Motor neuron (in vitro differentiated cells): ENCODE data around the gene SLCO6A1. TPM values are rescaled to one million over a fixed set of nuclear protein-coding genes. Genes with fewer than 3 reads are reported as not detected.
A peak's percentile ranks its signal among the peaks of the same experiment; 100 is the strongest.
"Not testable (repeated sequence)": the region's sequence is repeated elsewhere in the genome, so short reads cannot be mapped to it uniquely, and the experiment has no call there.

Experiments
- ATAC-seq, 8 experiments: fragments of 200-7000 bp; cut with Tn5 transposase; replicated peaks in 6 of 8; 2 replicates each; pipeline ENCODE4 v1.8.0; 2021; ENCODE audit warnings: mild to moderate bottlenecking in 8 of 8, moderate library complexity in 8 of 8
- H3K27ac ChIP-seq, 2 donors: fragments of 250-450 bp; sonication (Bioruptor Pico); 2 replicates each; pipeline ENCODE4 v1.9.0; 2021; ENCODE audit warnings: antibody characterized with exemption in 2 of 2, mild to moderate bottlenecking in 2 of 2, moderate library complexity in 1 of 2
- H3K4me1 ChIP-seq, 2 donors: fragments of 250-450 bp; sonication (Bioruptor Pico); replicated peaks in 1 of 2; 2 replicates each; pipeline ENCODE4 v1.6.1; 2021; ENCODE audit warnings: antibody characterized with exemption in 2 of 2, mild to moderate bottlenecking in 2 of 2, moderate library complexity in 1 of 2
- H3K4me3 ChIP-seq, 5 donors: fragments of 250-450 bp; sonication (Bioruptor Pico); 2 replicates each; pipeline ENCODE4 v1.9.0; 2021; ENCODE audit warnings: antibody characterized with exemption in 5 of 5, mild to moderate bottlenecking in 5 of 5, moderate library complexity in 4 of 5
- WGBS, 10 experiments: fragments of 450-650 bp; shearing (Covaris generic); methylation state at CpG; one replicate each; pipeline ENCODE4 v1.0.0; 2022; 5-methylcytosine and 5-hydroxymethylcytosine counted together
- in situ Hi-C, 9 experiments: fragments of 400-800 bp; cut with MboI; loops; one replicate each; pipeline ENCODE4 v1.15.0; 2021; ENCODE audit warnings: low sequenced_read_pairs in 9 of 9, low pct_unique_long_range_greater_than_20kb in 2 of 9; ENCODE audit not compliant: unreplicated experiment in 9 of 9
- total RNA-seq, 8 experiments: library from RNA; unstranded; fragments of 300-600 nt; gene quantifications; 2 replicates each; pipeline versions ENCODE4 v1.2.3 to v1.2.4, GENCODE V29; 2022

Gene SLCO6A1
- total RNA-seq, 8 experiments from 2014 or later: 0.49 to 1.4 (median 1.0) TPM; not detected in 3

DNA sequence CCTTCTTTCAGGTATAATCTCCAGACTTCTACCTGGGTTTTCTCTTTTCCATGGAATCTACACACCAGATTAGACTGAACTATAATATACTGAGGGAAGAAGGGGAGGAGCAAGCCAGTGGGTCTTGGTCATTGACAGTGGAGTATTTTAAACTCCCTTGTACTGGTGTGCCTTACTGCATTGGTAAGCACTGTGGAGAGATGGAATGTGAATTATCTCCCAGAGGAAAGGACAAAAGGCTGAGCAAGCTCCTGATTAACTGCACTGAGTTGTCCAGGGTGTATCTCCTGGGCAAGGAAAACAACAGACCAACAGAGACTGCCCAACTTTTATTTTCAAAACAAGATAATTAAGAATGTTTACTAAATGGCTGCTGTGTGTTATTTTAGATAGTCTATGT lies 29.8 kb upstream of the SLCO6A1 start:
- Histone ChIP-seq H3K27ac (no peak overlapping the region), H3K4me3 (no peak overlapping the region), H3K4me1 (no peaks in the 10 kb centered on the region)
- peak in 1 of 8 experiments; percentile 44 for ATAC-seq
- in situ Hi-C loops: no loop called here

DNA sequence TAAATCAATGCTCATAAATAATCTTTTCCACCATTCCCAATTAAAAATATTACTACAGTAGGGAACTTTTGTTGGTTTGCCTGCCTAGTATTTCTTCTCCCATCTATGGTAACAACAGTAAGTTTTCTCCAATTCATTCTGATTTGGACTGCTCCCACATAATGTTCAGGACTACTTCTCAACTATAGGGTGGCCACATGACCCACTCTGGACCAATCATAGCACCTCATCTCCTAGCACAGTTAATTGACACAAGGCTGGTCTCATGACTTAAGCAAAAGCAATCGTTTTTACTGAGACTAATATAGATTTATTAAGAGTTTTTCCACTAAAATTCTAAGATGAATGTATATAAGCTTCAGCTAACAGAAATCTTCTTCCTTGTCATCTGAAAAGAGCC lies 28.7 kb upstream of the SLCO6A1 start:
- in situ Hi-C loops: no loop called here
- ATAC-seq: no peak

DNA sequence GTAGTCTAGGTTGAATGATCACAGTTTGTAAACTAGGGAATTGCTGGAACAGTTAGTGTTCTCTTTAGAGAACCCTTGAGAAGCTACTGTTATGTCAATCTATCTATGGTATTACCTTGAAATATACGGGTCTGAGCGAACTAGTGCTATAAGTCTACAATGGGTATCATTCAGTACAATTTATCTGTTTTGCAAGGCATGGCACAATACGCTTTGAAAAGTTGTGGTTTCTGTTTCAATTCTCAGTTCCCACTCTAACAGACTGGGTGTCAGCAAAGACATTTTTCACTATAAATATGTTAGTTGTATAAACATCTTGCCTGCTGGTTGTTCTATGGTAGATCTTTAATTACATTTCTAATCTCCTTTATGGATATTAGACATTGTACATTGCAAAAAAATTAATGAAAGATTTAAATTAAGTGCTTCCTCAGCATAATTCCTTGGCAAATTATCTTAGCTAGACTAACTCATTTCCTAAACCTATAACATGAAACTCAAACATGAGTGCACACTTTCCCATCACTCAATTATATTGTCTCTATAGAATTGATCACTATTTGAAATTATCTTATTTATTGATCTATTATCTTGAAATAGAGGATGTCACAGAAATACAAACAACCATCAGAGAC lies 24.9 kb upstream of the SLCO6A1 start:
- no peak overlapping the region for H3K27ac ChIP-seq
- in situ Hi-C loops: no loop called here
- 24 to 100% (median 84%) methylated on average over 1 to 3 of the region's 3 CpGs; no CpG with 5 or more reads in 2 of the 10 experiments for WGBS, 10 experiments
- H3K4me3 ChIP-seq: no peak overlapping the region
- no peak for ATAC-seq
- no peaks in the 10 kb centered on the region for H3K4me1 ChIP-seq

More for the DNA sequence above, 28.7 kb upstream of the SLCO6A1 start:
- H3K27ac ChIP-seq: no peak overlapping the region
- 0 to 57% (median 33%) methylated on average over 1 of the region's 1 CpG; no CpG with 5 or more reads in 1 of the 10 experiments for whole genome bisulfite sequencing, 10 experiments
- H3K4me3 ChIP-seq: no peak overlapping the region
- H3K4me1 ChIP-seq: no peaks in the 10 kb centered on the region

DNA sequence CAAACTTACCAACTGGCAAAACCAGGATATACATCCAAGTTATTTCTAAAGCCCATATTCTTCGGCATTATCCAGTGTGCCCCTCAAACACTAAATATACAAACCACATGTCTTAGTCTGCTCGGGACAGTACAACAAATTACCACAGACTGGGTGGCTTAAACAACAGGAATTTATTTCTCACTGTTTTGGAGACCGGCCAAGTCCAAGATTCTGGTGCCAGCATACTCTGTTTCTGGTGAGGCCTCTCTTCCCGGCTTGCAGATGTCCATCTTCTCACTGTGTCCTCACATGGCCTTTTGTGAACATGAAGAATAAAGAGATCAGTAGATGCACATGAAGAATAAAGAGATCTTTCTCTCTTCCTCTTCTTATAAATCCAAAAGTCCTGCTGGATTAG lies 12.9 kb upstream of the SLCO6A1 start:
- in situ Hi-C loops: no loop called here
- ATAC-seq: peak in 2 of 8 experiments; percentile 36 to 43
- no peak overlapping the region for H3K4me3 ChIP-seq
- no peaks in the 10 kb centered on the region for H3K4me1 ChIP-seq
- H3K27ac ChIP-seq: no peak overlapping the region
- WGBS, 10 experiments: 0 to 100% (median 83%) methylated on average over 1 to 4 of the region's 4 CpGs

DNA sequence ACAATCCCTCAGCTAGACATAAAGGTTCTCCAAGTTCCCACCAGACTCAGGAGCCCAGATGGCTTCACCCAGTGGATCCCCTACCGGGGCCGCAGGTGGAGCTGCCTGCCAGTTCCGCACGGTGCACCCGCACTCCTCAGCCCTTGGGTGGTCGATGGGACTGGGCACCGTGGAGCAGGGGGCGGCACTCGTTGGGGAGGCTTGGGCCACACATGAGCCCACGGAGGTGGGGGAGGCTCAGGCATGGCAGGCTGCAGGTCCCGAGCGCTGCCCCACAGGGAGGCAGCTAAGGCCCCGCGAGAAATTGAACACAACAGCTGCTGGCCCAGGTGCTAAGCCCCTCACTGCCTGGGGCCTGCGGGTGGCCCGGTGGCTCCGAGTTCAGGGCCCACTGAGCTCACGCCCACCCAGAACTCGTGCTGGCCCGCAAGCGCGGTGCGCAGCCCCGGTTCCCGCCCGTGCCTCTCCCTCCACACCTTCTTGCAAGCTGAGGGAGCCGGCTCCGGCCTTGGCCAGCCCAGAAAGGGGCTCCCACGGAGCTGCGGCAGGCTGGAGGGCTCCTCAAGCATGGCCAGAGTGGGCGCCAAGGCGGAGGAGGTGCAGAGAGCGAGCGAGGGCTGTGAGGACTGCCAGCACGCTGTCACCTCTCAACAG lies 7.4 kb downstream of the SLCO6A1 start:
- H3K4me3 ChIP-seq, H3K27ac ChIP-seq, in situ Hi-C loops, H3K4me1 ChIP-seq, ATAC-seq: not testable (repeated sequence)
- 60 to 100% (median 93%) methylated on average over 1 to 11 of the region's 35 CpGs; no CpG with 5 or more reads in 4 of the 10 experiments for WGBS, 10 experiments

DNA sequence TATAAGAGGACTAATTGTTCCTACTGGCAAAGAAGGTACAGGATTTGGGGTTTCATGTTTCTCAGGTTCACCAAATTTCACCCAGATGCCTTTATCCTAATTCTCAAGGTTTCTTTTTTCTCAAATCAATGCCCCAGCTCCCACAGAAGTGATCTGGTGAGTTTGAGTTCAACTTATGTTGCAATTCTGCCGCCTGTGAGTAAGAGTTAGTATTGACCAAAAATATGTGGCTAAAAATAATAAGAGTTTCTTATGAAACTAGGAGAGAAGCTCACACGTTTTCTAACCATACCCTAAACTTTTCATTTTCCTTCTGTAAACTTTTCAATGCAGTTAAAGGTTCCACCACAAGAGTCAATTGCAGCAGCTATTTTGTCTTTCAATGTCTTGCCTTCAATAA lies 15.1 kb downstream of the SLCO6A1 start:
- in situ Hi-C loops: no loop called here
- 0 to 92% (median 60%) methylated on average over 1 to 2 of the region's 2 CpGs; no CpG with 5 or more reads in 1 of the 10 experiments for WGBS, 10 experiments

DNA sequence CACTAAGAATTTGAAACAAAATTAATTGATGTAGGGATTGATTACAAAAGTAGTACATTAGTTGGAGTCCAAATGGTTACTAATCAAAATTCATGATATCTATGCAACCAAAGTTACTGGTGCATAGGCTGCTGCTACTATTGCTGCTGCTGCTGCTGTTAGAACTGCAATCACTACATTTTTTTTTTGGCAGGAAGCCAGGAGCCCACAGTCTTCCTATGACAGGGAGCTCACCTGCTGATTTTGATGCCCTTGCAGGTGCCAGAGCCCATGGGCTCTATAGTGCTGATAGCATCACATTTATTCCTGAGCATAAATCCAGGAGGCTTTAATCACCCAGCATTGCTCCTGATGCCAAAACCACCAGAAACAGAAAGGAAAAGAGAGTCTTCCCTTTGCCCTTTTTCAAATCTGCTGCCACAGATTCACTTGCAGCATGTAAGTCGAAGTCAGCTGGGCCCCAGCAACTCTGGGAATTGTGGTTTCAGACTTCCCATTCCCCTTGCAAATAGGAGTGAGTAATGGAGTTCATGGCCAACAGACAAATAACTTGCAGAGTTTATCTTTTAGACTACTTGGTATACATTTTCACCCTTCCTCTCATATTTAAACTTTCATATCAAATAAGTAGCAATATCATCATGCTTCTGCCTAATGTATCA lies 17.6 kb downstream of the SLCO6A1 start:
- Histone ChIP-seq H3K27ac (no peak overlapping the region), H3K4me1 (no peaks in the 10 kb centered on the region), H3K4me3 (no peak overlapping the region)
- in situ Hi-C loops: no loop called here
- 0 to 67% (median 0%) methylated on average over 1 of the region's 1 CpG; no CpG with 5 or more reads in 5 of the 10 experiments for WGBS, 10 experiments
- ATAC-seq: peak in 1 of 8 experiments; percentile 37

More for the DNA sequence above, 15.1 kb downstream of the SLCO6A1 start:
- Histone ChIP-seq H3K4me3 (no peak overlapping the region), H3K4me1 (no peaks in the 10 kb centered on the region), H3K27ac (no peak overlapping the region)
- ATAC-seq: no peak

DNA sequence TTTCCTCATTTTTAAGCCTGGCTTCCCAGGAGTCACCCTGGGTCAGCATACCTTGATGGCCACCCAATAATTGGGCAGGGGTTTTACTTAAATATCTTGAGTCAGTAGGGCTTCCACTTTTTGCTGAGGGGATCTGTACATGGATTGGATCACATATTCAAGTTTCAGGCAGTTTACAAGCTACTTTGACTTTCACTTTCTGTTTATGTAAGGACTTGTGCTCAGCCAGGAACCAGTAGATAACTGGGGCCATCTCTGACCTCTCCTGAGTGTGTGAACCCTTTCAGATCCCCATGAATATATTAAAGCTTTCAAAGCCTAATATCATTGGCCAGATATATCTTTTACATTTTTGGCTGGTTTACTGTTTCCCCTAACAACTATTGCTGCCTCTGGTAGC lies 45.1 kb downstream of the SLCO6A1 start:
- Histone ChIP-seq H3K4me3 (no peak overlapping the region), H3K27ac (no peak overlapping the region), H3K4me1 (no peaks in the 10 kb centered on the region)
- peak in 2 of 8 experiments; percentile 85 to 86 for ATAC-seq
- in situ Hi-C loops: no loop called here

DNA sequence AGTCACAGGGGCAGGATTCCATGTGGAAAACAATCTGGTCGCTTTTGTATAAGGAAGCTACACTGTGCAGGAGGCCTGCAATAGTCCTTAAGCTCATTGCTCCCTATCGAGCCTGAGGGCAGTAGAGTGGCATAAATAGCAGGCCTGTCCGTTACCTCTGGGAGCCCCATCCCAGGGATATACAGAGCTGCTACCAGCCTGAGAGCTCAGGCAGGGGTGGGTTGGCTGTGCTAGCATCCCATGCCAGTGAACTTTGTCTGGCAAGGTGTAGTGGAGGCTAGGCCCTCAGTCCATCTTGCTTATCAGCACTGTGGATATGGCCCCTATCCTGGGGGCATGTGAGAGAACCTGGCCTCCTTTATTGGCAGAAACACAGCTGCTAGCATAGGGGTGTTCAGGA lies 47.7 kb downstream of the SLCO6A1 start:
- 0 to 100% (median 38%) methylated on average over 1 to 2 of the region's 3 CpGs; no CpG with 5 or more reads in 6 of the 10 experiments for WGBS, 10 experiments
- Histone ChIP-seq H3K27ac (no peak overlapping the region), H3K4me1 (no peaks in the 10 kb centered on the region), H3K4me3 (no peak overlapping the region)
- no peak for ATAC-seq
- in situ Hi-C loops: no loop called here

DNA sequence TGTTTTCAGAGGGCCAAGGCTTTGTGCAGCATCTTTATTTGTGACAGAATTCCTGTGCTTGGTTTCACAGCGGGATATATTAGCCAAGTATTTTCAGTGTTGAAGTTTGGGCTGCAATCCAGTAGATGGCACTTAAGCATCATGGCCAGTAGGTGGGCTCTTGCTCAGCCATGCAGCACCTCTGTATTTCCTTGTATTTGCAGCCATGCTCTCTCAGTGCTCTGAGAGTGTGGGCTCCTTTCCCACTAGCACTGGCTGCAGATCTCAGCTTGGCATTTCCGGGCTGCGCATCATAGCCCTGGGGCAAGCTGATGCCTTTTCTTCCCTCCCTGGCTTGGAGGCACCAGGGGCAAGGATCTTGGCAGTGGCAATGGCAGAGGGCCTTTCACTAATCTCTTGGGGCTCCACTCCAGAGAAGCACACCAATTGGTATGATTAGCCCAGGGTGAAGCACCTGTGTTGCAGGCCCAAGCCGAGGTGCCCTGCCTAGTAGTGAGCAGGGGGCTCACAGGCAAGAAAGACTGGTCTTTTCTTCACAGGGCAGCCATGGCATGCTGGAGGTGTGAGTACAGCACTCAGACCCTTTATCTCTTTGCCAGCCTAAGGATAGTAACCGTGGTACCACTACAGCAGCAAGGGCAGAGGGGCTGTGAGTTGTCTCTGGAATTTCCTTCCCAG lies 48.3 kb downstream of the SLCO6A1 start:
- in situ Hi-C loops: no loop called here
- H3K27ac ChIP-seq: no peak overlapping the region
- 10 to 100% (median 87%) methylated on average over 1 to 5 of the region's 5 CpGs; no CpG with 5 or more reads in 4 of the 10 experiments for WGBS, 10 experiments
- no peak overlapping the region for H3K4me3 ChIP-seq
- peak in 3 of 8 experiments; percentile 50 to 65 (median 61) for ATAC-seq
- H3K4me1 ChIP-seq: no peaks in the 10 kb centered on the region

DNA sequence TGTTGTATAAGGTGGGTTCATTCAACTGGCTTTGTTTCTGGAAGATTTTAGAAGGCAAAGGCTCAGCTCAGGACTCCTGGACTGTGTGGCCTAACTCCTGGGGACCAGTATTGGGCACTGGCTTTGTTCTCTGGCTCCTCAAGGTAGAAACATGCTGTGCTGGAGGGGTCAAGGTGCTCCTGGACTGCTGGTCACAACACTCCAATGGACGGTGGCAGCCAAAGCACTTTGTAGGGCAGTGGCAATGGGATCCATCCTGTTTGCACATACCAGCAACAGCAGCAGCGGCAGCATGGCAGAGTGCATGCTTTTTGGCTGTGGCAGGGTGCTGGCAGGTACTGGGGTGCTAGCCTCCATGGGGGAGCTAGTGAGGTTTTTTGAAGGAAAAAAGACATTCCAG lies 65.3 kb downstream of the SLCO6A1 start:
- no peak for ATAC-seq
- Histone ChIP-seq H3K4me1 (no peaks in the 10 kb centered on the region), H3K27ac (no peak overlapping the region), H3K4me3 (no peak overlapping the region)
- WGBS, 10 experiments: 0 to 100% (median 0%) methylated on average over 1 to 2 of the region's 2 CpGs; no CpG with 5 or more reads in 1 of the 10 experiments
- in situ Hi-C loops: no loop called here

DNA sequence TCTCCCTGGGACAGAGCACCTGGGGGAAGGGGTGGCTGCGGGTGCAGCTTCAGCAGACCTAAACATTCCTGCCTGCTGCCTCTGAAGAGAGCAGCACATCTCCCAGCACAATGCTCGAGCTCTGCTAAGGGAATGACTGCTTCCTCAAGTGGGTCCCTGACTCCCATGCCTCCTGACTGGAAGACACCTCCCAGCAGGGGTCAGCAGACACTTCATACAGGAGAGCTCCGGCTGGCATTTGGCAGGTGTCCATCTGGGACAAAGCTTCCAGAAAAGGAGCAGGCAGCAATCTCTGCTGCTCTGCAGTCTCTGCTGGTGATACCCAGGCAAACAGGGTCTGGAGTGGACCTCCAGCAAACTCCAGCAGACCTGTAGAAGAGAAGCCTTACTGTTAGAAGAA lies 77.2 kb downstream of the SLCO6A1 start:
- Histone ChIP-seq H3K27ac (no peak overlapping the region), H3K4me3 (no peak overlapping the region), H3K4me1 (no peaks in the 10 kb centered on the region)
- no peak for ATAC-seq
- WGBS, 10 experiments: 40 to 100% (median 92%) methylated on average over 1 of the region's 3 CpGs; no CpG with 5 or more reads in 6 of the 10 experiments
- in situ Hi-C loops: no loop called here

DNA sequence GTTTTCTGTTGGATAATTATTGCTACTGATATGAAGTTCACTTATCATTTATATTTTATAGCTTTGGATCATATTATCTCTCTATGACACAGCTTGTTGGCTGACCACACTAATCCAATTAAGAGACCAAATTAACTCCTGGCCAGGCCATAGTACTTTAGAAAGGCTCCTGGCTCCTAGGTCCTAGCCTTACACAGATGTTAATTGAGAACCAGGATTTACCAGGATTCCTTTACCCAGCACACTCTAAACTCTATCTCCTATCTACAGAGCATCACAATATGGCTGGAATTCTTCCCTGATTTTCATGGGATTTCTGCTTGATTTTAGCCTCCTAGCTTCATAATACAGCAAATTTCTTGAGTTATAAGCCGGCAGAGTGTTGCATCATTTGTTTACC lies 80.3 kb downstream of the SLCO6A1 start:
- no peaks in the 10 kb centered on the region for H3K4me1 ChIP-seq
- ATAC-seq: no peak
- 0 to 93% (median 43%) methylated on average over 1 of the region's 1 CpG; no CpG with 5 or more reads in 3 of the 10 experiments for WGBS, 10 experiments
- no peak overlapping the region for H3K4me3 ChIP-seq
- in situ Hi-C loops: no loop called here
- no peak overlapping the region for H3K27ac ChIP-seq
